ENCODE results near the gene SRC.

The SRC gene

DNA sequence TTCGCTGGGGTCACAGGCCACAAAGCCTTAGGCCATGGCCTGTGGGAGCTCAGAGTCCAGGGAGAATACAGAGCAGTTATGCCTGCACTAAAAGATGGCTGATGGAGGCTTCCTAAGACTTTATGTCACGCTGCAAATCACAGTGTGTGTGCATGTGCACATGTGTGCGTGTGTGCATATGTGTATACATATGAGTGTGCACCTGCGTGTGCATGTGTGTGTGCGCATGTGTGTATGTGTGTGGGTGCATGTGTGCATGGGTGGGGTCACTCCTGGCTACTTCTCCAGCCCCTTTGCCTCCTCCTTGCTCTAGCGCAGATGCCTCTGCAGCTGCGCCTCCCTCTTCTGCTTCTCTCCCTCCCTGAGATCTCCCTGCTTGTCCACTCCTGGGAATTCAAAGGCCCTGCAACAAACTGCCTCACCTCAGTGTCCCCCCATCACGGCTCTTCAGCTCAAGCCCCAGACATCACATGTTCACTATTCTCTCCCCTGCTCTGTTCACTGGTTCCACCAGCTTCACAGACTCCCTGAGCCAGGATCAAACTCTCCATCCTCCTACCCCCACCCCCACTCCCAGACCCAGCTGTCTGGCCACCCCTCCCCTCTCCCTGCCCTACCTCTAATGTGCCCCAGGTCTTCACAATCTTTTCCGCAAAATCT is 90.7 kb downstream of the SRC start:
- DNase-seq = no peak

DNA sequence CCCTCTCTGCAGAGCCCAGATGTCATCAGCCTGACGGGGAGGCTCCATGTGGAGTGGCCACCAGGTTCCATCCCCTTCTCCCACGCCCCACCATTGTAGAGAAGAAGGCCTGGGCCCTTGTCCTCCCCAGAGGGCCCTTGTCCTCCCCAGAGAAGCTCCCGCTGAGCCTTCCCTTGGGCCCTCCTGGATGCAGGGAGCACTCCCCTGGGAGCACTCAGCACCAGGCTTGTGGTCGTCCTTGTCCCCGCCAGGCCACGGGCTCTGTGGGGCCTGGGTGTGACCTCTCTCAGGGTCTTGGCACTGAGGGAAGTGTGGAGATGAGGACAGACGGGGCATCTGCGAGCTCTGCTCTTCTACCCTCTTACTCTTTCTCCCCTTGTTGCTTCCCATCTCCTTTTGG is 91.7 kb downstream of the SRC start:
- no peak for DNase-seq

DNA sequence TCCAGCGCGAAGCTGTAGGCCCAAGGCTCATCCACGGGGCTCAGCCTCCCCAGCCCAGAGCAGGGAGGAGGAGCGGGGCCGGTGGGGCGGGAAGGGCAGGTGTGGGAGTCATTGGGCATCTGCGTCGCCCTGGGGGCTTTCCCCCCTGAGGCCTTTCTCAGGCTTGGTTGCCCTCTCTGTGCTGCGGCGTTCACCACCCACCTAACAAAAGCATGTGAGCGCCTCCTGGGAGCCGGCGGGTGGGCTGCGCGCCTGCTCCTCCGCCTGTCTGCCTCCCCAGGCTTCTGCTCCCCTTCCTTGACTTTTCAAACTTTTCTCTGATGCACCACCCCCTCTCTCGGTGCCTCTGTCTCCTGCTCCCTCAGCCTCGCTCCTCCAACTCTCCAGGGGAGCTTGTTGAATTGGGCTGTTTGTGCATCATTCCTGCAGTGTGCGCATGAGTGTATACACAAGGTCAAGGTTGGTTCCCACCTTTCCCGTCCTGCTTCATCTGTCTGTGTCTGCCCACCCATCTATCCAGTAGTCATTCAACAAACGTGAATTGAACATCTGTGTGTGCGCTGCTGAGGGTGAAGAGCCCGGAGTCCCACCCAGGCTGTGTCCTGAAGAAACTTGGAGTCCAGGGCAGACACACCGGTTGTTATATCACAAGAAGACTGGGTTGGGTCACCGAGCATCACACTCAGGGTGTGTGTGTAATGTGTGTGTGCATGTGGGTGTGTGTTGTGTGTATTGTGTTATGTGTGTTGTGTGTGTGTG is 92.7 kb downstream of the SRC start:
- DNase-seq = no peak

DNA sequence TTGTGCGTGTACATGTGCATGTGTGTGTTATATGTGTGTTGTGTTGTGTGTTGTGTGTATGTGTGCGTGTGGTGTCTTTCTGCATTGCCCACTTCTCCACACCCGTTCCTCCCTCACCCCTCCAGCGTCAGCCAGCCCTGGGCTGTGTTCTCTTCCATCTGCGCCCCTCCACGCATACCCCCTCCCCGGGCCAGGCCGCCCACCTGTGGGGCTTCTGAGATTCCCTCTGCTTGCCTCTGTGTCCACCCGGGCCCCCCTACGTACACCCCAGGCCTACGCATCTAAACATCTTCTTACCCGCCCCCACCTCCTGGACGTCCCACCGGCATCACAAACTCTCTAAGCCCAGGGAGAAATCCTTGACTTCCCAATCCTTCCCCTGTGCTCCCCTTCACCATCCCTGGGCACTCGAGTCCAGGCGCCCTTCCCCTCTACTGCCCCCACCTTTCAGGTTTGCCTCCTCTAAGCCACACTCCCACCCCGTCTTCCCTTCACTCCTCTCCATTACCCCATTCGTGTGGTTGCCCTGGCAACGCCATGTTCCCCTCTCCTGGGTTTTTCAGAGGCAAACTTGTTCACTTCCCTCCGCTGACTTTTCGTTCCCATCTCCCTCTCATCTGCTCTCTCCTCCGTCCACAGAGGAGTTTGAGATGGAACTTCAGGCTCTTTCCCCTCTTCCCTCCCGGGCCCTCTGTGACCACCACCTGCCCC is 93.4 kb downstream of the SRC start:
- DNase-seq = no peak

DNA sequence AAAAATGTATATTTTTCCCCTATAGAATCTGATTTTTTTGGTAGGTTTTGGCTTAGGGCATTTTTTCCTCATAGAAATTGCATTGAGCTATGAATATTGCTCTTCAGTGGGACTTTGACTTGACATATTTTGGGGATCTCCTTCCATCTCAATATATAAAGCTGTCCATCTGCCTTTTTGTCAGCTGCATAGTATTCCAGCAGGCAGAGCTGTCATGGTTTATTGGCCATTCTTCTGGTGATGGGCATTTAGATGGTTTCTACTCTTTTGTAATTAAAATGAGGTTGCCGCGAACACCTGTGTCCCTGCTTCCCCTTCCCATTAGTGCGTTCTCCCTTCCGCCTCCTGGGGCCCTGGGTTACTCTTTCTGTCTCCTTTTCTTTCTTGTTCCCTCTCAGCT is 95.1 kb downstream of the SRC start:
- no peak for DNase-seq

DNA sequence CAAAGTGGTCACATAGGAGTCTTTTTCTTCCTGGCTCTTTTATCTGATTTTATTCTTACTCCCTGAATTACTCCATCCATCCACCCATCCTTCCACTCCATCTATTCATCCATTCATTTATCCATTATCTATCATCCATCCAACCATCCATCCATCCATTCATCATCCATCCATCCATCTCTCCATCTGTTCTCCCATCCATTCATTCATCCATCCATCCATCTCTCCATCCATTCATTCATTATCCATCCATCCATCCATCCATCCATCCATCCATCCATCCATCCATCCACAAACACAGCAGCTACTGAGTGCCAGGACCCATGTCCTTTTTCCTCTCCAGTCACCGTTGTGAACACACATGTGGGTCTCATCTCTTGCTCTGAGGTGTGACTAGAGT is 96.6 kb downstream of the SRC start:
- DNase-seq = no peak

DNA sequence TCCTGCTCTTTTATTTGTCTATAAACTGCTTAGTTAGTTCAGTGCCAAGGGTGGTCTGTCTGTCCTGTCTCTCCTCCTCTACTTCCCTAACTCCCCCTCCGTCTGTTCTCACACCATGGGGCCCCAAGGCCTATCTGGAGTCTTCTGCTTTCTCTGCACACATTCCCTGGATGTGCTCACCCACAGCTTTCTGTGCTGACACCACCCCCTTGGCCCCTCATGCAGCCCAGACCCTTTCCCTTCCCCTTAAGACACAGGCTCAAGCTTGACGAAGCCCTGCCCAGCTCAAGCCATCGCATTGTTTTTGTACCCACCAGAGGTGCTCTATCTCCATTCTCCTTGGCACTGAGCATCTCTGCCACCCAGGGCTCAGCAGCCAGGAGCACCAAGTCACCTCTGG is 97.0 kb downstream of the SRC start:
- no peak for DNase-seq

DNA sequence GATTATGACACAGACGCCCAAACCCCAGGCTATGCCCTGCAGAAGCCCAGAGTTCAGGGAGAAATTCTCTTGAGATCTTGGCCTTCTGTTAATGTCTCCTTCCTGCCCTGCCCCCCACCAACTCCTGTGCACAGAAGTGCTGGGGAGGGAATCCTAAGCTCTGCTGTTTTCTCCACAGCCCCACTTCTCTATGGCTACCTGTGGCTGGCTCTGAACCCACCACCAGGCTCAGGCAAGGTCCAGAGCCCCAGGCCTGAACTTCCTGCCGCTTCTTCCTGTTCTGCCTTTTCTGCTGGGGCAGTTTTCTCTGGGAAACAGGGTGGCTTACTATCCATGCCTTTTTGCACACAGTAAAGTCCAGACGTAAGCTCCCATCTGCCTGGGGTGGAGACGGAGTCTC is 97.7 kb downstream of the SRC start:
- DNase-seq = no peak

DNA sequence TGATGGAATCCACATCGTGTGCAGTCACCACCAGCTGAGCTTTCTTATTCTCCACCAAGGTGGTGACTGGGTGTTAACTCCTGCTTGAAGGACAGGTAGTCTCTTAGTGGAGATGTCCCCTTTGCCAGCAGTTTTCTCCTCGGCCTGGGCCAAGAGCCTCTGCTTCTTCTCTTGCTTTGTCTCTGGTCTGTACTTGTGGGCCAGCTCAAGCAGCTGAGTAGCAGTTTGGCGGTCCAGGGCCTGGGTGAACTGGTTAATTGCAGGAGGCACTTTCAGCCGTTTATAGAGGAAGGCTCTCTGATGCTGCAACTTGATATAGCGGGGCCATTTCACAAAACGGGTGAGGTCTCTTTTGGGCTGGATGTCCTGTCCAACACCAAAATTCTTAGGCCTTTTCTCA is 99.1 kb downstream of the SRC start:
- no peak for DNase-seq

DNA sequence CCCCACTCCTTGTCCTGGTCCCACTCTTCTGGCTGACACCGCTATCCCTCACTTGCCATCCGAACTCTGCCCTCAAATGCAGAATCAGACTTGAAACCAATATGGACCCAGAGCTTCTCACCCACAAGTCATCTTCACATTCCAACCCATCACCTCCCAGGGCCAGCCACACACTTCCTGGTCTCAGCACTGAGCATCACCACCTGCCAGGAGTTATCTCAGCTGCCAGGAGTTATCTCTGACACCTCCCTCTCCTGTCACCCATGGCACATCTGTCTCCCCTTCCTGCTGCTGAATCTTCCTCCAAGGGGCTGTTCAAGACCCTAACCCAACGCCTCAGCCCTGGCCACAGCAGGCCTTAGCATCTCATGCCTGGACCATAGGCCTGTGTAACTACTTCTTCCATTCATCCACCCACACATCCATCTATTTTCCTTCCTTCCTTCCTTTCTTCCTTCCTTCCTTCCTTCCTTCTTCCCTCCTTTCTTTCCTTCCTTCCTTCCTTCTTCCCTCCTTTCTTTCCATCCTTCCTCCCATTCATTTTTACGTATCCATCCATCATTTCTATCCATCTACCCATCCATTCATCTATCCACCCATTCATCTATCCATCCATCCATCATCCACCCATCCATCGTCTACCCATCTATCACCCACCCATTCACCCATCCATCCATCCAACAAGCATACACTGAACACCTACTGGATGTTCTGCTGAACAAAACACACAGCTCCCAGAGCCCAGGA is 100.5 kb downstream of the SRC start:
- DNase-seq = no peak

DNA sequence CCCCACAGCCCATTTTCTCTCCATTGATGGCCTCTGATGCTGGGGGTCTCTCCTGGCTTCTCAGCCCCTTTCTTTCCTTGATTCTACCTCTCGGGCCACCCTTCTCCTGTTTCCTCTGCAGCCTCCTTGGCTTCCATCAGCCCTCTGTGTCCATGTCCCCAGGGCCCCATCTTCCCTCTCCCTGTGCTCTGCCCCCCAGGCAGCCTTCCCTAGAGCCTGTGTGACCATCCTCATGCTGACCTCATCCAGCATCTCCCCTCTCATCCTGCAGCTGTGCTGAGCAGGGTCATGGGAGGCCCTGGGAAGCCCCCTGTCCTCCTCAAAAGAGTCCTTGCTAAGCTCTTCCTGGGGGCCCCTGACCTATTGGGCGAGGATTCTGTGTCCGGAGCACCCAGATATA is 101.7 kb downstream of the SRC start:
- no peak for DNase-seq

DNA sequence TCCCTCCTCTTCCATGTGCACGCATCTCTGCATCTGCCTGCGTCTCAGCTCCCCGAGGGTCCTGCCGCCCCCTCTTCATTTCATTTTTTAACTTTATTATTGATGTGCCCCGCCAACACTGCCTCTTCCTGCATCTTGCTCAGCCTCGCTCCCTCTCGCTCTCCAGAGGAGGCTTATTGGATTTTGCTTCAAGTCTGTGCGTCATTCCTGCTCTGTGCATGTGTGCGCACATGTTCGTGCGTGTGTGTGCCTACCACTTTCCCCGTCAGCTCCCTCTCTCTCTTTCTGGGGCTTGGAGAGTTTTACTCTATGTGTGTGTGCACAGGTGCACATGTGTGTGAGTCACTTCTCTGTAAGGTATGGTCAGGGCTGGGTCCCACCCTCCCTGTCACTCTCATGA is 103.3 kb downstream of the SRC start:
- no peak for DNase-seq

DNA sequence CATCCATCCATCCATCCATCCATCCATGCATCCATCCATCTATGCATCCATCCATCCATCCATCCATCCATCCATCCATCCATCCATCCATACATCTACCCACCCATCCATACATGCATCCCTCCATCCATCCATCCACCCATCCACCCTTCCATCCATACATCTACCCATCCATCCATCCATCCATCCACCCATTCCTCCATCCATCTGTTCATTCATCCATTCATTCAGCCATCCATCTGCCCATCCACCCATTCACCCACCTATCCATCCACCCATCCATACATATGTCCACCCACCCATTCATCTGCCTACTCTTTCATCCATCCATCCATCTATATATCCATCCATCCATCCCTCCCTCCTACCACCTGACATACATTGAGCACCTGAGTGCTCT is 104.4 kb downstream of the SRC start:
- DNase-seq = no peak

DNA sequence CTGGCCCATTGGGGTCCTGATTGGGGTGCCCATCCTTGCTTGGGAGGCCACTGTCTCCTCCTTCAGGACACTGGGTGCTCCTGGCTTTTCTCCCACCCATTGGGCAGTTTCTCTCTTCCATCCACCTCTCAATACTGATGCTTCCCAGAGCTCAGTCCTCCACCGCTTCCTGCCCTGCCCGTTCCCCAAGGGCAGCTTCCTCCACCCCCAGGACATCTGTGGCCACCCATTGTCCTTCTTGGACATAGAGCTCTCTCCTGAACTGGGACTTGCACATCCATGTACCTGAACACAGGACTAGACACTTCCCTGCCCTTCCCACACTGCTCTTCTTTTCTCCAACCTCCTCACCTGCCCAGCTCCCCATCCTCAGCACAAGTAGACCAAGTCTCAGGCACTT is 105.7 kb downstream of the SRC start:
- DNase-seq = no peak

DNA sequence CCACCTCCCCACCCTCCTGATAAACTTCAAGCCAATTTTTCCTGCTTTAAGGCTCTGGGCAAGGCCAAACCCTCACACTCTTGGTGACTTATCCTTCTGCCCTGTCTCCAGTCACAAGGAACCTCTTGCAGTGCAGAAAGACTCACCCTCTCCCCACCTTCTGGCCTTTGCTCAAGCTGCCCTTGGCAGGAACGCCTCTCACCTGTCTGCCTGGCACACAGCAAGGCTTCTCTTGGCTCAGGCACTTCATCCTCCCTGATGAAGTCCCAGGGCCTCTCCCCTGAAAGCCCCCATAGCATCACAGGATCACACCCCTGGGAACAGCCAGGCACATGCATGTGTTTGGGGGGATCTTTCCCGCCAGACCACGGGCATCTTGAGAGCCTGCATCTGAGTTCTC is 106.3 kb downstream of the SRC start:
- DNase-seq = no peak

DNA sequence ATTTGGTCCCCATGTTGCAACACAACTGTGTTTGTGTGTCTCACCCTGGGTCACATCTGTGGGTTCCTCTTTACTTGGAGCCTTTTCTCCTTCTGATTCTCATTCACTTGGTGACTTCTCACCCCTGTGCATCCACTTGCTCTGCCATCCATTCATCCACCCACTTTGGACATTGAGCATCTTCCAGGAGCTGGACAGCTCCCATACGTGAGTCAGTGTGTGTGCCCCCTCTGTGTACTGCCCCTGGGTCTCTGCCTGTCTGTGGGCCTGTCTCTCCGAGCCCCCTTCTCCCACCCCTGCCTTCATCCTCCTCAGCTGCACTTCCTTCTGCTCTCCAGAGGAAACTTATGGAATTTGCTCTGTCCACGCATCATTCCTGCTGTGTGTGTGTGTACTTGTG is 107.3 kb downstream of the SRC start:
- DNase-seq = no peak

DNA sequence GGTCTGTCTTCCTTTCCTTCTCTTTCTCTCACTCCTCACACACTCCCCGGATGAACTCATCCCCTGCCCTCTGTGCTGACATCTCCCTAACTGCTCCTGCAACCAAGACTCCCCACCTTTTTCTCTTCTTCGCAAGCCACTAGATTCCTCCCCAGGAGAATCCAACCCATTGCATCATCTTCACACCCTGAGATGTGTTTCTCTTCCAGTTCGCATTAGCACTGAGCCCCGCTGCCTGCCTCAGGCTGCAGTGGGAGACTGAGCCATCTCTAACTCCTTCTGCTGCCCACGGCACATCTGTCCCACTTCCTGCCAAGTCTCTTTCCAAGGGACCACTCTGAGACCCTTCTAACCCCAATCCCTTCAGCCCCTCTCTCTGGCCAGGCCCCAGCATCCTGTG is 107.9 kb downstream of the SRC start:
- DNase-seq = no peak

DNA sequence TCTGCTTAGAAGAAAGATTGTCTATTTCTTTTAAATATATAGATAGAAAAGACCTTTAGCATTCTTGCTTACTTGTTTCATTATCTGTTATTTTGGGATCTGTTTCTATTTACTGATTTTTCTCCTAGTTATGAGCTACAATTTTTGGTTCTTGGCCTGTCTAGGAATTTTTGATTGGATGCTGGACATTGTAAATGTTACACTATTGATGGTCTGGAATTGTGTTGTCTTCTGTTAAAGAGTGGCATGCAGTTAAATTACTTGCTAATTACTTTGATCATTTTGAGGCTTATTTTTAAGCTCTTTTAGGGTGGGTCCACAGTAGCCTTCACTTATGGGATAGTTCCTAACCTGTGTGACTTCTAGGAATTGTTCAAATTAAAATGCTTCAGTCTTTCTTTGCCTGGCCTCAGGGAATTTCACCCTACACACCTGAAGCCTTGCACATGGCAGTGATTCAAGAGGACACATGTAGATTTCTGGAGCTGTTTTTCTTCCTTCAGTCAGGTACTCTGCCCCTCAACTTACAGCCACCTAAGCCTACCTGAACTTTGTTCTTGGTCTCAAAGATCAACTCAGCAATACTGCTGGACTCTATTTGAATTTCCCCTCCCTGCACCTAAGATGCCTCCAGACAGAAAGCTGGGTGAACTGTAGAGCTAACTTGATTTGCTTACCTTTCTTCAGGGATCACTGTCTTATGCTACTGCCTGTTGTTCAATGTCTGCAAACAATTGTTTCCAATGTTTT is 108.9 kb downstream of the SRC start:
- DNase-seq = no peak

Measured in NCI-H1417 treated with DMSO at 0.1 percent for 48 hours (cell line).